ENCODE results near the gene VSIR.
A peak's percentile ranks its signal among the peaks of the same experiment; 100 is the strongest.

The VSIR gene

DNA sequence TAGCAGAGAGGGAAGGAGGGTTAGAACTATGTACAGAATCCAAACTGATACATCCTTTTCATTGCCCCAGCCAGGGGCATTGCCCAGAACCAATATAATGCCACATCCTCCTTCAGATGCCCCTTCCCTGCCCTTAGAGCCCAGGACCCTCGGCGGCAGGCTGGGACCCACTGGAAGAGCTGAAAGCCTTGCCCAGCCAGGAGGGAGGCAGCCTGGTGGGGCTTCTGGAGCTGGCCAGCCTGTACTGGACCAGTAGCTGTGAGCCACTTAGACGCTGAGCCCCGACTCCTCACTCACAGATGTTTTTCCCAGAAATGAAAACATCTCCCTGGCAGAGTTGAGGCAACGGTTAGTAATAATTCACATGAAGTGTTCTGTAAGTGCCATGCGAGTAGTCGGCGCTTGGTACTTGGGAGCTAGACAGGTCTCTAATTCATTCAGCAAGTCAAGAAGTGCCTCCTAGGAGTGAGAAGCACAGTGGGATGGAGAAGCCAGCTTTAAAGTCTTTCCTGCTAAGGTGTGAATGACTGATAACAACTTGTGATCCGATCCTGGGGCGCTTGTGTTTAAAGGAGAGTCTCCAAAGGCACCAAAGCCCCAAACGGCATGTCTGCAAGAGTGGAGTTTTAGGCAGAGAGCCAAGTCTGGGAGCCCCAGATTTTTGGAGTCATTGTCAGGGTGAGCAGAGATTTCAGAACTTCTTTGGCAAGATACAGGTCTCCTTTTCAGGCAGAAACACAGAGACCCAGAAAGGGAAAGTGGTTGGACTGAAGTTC, 9.8 kb downstream of the VSIR start:
- DNase-seq: no peak

DNA sequence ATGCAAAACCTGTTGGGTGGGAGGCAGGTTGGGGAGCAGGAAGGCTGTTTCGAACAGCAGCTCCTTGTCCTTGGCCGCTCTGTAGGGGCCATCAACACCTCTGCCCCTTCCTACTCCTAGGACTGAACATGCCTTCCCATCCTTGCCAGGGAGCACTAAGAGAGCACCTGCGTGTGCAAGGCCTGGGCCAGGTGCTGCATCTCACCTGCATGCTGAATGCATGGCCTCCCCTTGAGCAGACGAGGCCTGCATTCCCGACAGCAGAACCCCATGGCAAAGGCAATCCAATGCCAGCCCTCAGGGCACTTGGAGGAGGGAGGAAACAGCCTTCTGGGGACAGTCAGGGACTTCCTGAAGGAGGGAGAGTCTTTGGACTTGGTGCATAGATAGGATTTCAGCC, 11.0 kb downstream of the VSIR start:
- DNase-seq: no peak

DNA sequence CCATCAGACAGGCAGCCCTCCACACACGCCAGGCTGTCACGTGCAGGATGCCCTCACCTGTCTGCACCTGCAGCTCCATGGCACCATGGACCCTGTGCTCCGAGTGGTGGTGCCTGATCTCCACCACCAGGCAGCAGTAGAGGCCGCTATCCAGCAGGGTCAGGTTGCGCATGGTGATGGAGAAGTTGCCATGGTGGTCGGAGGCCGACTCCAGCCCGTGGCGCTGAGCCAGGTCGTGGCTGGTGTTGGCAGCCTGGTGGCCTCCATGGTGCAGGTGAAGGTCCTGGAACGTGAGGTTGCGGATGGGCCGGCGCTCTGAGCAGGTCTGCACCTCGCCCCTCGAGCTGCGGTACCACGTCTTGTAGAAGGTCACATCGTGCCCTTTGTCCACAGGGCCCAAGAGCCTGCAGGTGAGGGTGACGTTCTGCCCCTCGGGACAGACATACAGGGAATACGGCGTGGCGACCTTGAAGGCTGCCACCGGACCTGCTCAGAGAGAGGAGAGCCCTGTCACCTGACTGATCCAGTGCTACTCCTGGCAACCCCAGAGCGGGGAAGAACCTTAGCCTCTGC, 11.7 kb downstream of the VSIR start:
- no peak for DNase-seq

DNA sequence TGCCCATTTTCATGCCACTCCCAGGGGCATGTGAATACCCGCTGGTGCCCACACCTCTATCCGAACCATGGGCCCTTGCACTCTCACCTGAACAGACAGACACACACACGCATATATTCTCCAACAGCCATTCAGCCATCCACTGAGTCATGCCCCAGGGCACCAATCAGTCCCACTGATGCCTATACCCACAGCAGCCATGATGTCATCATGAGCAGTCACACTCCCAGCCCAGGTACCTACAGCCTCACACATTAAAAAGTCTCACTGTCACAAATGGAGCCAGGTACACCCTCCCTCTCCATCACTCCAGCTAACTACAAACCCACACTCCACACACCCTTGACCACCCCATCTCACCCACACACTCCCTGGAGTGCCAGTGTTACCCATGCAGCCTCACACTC, 12.2 kb downstream of the VSIR start:
- DNase-seq: no peak

DNA sequence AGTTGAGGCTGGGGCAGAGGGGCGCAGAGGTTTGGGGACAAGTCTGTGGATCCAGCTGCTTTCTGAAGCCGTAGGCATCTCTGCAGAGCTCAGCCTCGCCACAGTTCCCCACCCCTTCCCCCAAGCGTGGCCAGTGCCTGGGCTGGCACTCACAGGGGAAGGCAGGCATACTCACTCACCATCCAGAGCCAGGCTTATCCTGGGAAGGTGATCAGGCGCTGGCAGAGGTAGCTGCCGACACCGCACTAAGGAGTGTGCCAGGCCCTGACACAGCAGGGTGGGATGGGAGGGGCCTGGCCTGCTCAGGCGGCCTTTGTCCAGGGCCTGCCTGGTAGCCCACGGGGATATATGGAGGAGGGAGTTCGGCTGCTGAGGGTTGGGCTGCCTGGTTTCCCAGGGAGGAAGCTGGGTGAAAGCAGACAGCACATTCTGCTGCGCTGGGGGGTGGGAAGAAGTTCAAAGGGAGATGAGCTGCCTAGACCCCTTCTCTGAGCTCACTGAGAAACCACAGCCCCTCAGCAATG, 15.9 kb downstream of the VSIR start:
- DNase-seq: no peak

DNA sequence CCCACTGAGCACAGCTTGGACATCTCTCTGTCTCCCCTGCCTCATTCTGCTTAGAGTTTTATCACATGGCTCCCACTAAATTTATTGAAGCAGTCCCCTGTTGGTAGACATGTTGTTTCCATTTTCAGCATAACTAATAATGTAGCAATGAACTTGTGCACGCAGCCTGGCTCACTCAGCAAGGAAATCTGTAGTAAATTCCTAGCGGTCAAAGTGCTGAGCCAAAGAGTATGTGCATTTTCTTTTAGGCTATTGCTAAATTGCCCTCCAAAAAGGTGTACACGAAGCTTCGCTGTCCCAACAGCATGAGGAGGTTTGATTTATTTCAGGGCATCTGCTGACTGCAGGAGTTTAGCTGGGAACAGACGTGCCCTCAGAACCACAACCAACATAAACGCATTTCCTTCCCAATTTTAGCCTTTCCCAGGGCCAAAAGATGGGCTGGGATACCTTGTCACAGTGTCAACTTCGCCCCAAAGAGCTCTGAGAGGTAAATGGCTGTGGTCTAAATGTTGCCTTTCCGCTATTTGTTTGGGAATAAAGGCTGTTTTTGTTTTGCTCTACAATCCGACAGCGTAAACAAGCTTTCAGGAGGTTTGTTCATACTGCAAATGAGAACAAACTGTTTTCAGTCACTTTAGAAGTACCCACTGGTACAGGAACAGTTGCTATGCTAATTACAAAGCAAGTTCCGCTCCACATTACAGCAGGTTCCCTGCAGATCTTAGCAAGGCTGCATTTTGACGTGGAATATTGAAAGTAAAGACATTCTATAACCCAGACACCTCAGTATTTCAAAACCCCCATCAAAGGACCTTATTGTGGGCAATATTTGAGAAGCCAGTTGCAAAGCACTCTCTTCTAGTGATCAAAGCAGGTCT, 16.8 kb downstream of the VSIR start:
- no peak for DNase-seq

DNA sequence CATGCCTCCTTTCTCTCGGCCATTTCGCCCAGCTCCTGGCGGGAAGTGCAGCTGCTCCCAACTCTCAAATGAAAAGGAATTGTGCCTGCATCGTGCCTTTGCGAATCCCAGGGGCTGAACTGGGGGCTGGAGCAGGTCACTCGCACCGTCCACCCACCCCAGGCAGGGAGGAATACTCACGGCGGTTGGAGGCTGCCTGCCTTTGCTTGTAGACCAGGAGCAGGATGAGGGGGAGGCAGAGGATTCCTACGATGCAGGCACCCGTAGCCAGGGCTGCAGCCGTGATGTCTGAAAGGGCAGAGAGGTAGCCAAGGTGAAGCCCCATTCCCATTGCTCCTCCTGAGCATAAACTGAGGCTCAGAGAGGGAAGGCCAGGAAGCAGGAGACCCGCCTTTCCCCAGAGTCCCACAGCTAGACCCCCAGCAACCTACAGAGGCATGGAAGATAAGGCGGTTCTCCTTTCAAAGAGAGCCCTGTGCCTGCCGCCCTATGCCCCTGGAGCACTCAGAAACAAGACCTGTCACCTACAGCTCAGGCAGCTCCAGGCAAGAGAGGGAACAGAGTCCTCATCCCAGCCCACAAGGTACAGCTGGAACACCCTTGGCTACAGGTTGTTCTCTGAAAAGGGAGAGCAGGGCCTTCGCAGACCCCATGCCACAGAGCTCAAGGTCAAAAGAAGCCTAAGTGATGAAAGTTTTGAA, 18.0 kb downstream of the VSIR start:
- DNase-seq: no peak

DNA sequence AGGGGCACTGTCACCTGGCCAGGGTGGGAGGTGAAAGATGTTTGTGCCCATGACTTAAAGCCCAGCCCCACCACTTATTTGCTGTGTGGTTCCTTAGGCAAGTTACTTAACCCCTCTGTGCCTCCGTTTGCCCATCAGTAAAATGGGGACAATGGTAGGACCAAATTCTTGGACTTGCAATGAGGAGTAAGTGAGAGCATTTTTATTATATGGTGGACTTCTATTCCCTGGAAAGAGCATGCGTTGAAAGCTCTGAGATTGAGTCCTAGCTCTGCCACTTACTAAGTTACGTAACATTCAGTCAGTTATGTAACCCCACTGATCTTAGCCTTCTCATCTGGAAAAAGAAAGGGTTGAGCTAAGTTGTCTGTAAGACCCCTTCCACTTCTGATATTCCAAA, 18.8 kb downstream of the VSIR start:
- no peak for DNase-seq

DNA sequence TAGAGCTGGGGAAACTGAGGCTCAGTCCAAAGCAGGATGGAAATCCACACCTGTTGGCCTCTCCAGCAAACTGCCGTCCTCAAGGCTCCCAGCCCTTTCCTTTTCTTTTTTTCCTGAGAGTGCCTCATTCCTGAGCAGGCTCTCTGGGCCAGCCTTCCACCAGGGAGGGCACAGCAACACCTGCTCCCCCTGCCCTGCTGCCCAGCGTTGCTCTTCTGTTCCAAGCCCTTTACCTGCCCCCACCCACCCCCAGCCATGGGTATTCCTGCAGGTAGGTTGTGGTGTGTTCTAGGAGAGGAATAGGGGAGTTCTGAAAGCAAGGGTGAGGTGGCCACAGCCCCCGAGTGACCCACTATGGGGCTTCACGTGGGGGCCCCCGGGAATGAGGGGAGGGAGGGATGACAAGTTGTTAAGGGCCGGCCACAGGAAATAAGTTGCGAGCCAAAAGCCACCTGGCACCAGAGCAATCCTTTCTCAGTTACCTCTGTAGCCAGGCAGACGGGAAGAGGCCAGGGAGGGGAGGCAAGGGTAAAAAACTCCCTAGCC, 19.3 kb downstream of the VSIR start:
- DNase-seq: no peak

DNA sequence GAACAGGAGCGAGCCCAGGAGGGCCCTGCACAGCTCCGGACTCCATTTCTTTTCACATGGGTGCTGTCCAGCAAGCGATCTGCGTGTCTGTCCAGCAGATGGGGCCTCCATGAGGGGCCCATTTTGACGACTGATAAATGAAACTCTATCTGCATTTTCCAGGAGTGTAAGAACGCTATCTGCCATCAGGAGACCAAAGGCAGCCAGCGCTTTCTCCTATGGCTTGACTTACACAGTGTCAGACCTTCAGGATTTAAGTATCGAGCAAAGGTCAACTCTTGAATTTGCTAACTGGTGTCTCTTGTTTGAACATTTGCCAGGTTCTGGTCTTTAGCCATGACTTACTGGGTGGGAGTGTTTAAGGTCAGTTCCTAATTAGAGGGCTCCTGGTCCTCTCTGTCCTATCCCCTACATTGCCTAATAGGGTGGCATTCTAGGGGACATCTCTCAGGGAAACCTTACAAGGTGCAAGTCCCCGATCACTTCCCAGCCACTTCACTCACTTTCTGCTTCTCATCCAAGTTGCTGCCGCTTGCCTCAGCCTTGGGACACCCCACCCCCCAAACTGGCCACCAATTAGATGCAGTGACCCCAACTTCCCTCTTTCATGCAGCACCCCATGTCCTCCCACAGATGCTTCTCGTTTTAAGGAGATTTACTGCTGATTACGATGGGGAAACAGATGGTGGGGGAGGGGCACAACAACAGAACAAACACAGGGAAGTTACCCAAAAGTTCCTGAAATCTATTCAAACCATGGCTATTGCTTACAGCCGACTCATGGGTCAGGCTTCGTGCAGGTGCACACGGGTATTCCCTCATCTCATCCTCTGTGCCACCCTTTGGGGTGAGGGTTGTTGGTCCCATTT, 20.0 kb downstream of the VSIR start:
- no peak for DNase-seq

DNA sequence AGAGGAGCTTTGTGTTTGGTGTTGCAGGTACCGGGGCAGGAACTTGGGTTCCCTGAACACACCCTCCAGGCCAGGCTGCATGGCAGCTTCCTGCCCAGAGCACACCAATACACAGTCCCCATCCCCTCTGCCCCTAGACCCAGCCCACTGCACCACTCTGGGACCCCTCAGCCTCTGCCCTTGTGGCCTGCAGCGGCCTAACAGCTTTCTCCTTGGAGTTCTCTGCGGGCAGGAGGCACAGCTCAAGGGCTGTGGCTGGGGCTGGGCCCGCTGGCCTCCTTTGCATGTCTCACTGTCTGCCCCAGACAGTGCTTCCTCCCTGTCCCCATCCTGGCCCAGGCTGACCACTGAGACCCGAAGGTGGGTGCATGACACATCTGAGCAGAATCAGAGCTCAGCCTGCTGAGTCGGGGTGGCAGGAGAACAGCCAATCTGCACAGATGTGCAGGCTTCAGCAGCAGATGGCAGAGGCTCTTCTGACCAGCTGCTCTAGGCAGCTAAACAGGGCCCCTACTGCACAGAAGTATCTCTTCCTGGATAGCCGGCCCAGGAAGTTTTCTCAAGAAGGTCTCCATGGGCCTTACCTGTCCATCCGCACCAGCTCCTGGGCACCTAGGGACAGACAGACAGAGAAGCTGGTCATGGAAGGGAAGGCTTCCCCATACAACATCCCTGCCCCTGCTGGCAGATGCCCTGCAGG, 20.8 kb downstream of the VSIR start:
- DNase-seq: peak; percentile 36

DNA sequence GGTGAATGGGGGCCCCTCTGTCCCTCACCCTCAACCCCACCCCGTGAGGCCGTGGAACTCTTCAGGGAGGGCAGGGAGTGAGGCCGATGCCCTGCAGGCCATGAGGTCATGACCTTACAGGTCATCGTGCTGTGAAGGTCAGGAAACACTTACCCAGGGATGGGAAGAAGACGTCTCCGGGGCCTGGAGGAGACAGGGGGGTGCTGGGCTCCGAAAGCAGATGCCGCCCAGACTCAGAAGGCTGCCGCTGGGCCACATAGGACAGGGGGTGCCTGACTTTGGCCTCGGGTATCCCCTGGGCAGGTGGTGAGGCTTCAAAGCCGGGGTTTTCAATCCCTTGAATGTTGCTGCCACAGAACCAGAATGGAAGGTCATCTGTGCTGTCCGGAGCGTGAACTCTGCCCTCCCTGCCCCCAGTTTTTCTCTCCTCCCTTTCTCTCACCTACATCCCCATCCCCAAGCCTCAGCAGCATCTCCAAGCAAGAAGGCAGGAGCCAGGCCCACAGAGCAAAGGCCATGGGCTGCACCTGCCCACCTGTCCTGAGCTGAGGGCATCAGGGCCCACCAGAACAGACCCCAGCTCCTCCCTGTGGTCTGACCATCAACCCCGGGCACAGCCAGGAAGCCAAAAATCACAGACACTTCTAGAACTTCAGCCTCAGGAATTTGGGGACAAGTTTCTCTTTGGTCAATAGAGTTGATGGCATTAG, 21.6 kb downstream of the VSIR start:
- no peak for DNase-seq

DNA sequence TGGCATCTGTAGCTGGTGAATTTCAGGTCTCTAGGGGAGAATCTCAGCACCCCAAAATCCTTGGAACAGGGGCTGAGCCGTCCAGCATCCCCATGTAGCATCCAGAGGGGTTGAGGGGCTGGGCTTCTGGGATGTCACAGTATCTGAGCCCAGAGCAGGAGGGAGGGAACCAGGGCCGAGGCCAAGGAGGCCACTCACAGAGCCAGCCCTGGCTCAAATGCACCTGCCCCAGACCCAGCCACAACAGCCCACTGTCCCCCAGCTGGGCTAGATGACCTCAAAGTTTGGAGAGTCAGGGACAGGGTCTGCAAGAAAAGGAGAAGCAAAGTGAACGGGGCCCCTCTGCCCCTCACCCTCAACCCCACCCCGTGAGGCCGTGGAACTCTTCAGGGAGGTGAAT, 22.3 kb downstream of the VSIR start:
- DNase-seq: no peak

DNA sequence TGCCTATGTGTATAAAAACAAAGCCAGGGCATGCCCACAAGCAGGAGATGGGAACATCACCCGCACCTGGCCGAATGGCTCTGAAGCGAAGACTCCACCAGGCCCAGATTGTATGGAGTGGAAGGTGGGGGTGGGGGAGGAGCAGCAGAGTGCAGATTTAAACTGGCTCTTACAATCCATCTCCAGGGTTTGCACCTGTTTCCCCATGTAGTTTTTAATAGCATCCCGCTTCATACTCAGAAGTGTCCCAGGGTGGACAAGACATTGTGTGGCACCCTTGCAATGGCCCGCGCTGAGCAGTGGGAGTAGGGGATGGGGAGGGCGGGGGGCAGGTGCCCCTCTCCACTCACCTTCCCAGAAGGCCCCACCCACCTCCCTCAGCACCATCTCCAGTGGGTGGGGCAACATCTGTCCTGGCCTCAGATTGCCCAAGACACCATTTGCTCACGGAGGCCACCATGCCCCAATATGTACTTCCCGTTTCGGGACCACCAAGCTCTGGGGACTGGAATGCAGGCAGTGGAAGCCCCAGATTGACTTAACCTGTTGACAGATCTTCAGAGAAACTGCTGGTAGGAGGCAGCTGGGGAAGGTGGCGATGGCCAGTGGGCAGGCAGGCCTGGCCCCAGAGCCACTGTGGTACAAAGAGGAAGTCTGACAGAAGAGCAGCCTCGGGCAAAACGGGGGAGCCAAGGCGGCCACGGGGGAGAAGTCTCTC, 23.0 kb downstream of the VSIR start:
- DNase-seq: no peak

DNA sequence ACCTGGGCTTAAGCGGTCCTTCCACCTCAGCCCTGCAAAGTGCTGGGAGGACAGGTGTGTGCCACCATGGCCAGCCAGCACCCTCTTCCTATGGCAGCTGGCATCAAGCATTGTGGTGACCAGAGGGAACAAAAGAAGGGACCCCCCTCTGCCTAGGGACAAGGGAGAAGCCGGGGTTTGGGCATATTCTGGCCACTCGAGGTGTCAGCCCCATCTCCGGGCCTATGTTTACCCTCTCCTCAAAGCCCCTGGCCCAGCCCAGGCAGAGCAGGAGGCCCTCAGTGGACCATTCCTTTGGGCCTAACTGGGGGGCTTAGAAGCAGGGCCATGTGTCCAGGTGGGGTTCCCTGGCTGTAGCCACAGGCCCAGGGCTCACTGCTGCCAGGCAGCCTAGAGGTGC, 23.9 kb downstream of the VSIR start:
- DNase-seq: no peak

DNA sequence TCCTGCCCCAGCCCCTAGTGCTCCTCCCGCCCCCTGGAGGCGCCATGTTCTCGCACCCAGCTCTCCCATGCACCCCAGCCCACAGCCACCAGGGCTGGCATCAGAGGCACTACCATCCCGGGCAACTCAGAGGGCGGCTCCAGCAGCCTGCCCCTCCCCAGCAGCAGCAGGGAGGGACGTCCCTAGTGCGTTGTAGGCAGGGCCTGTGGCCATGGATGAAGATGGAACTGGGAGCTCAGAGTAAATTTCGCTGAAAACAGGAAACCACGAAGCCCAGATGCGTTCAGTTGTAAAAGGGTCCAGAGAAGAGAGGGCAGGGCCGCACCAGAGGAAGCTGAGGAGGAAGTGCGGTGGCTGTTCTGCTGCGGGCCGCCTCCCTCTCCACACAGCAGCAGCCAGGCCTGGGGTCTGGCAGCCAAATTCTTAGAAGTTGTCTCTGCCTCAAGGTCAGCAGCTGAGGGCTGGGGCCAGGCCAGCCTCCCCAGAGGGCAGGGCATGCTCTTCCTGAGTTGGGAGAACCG, 24.6 kb downstream of the VSIR start:
- DNase-seq: no peak

DNA sequence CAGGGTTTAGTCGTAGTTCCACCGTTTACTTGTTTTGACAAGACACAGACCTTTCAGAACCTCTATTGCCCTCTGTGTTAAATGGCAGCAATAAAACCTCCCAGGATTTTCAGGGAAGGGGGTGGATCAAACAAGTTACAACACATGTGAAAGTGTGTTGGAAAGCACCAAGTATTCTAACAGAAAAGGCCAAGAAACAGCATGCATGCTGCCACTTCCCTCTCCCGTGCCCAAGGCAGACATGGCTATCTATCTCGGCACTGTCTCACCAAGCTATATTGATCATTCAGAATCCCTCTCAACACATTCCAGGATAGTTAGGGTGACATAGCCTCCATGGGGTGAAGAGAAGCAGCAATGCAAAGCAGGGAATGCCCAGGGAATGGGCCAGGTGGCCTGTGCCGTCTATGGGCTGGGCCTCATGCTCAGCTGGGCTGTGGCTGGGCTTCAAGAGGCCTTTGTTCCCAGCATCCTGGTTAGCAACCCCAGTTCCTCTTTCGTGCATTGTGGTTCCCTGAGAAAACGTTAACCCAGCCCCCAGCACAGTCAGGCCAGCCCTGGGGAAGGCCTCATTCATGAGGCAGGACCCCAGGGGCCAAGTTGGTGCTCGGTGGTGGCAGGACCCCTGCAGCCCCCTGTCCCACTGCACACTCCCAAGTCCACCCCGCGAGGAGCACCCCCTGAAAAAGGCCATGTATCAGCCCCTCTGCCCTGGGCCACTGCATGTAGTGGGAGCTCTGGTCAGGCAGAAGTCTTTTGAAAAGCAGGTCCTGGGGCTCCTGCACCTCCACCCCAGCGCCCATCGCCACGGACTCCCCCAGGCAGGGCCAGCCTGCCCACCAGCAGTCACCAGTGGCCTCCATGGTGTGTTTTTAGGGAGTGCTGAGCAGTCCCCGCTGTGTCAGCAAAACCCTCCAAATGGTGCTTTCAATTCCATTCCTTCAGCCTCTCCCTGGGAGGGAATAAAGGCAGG, 25.5 kb downstream of the VSIR start:
- DNase-seq: no peak

DNA sequence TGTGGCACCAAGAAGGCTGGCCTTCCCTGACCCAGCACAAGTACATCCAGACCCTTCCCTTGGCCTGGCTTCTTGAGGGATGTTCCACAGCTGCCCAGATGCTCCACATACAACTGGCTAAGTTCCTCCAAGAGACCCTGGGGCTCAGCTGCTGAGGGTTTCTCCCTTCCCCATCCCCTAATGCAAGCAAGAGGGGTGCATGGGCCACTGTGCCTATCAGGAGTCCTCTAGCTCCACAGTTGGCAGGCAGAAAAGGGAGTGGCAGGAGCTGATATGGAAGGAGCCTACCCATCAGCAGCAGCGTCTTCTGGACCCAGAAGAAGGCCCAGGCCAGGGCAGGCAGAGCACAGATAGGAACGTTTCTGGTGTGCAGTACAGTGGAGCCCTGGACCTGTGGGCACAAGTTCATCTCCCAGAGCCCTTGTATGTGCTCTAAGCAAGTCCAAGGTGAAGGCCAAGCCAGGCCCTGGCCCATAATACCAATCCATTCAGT, 26.2 kb downstream of the VSIR start:
- DNase-seq: no peak
